GM21576 (cell line): ENCODE data around the gene AKAP10.
A peak's percentile ranks its signal among the peaks of the same experiment; 100 is the strongest.
"Not testable (repeated sequence)": the region's sequence is repeated elsewhere in the genome, so short reads cannot be mapped to it uniquely, and the experiment has no call there.

Experiments used
- ATAC-seq: cut with Tn5 transposase; IDR thresholded peaks from one replicate; pipeline ENCODE4 v1.9.1; 2021; ENCODE audit warnings: mild to moderate bottlenecking, moderate library complexity; ENCODE audit not compliant: unreplicated experiment

AKAP10 gene, protein sequence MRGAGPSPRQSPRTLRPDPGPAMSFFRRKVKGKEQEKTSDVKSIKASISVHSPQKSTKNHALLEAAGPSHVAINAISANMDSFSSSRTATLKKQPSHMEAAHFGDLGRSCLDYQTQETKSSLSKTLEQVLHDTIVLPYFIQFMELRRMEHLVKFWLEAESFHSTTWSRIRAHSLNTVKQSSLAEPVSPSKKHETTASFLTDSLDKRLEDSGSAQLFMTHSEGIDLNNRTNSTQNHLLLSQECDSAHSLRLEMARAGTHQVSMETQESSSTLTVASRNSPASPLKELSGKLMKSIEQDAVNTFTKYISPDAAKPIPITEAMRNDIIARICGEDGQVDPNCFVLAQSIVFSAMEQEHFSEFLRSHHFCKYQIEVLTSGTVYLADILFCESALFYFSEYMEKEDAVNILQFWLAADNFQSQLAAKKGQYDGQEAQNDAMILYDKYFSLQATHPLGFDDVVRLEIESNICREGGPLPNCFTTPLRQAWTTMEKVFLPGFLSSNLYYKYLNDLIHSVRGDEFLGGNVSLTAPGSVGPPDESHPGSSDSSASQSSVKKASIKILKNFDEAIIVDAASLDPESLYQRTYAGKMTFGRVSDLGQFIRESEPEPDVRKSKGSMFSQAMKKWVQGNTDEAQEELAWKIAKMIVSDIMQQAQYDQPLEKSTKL

DNA sequence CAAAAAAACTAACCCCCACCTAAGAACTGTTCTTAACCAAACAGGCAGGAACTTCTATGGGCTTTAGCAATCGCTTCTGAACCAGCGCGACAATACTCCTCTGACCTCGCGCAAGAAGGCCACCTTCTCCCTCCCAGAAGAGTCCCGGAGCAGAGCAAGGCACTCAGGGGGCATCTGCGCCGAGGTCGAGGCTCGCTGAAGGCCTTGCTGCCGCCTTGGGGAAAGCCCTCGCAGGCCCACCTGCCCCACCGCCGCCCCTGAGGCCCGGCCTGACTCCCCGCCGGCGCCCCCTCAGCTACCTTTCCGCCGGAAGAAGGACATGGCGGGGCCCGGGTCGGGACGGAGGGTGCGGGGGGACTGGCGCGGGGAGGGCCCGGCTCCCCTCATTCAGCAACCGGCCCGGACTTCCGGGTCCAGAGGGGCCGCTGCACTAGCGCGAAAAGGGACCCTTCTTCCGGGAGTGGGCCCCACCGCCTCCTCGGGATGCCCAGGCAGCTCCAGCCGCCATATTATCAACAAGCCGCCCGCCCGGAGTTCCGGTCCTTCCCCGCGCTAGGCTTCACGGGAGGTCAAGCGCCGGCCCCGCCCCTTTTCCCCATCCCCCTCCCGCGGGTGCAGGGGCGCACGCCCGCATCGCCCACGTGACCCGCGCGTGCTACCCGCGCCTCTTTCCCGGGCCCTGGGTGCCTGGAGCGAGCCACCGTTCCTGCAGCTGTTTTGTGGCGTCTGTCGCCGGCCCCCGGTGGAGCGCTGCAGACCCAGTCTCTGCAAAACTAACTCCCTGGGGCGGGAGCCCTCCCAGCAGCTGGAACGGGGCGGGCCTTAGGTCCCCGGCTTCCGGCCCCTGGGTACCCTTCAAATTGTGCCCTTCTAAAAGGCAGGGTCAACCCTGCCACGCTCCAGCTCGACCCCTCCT, at the start of gene AKAP10:
TSS of gene AKAP10 (minus strand) at position 536 of the 916 bp plus-strand sequence. CDS start at position 387, 149 bp downstream.
- ATAC-seq: peak; percentile 78

DNA sequence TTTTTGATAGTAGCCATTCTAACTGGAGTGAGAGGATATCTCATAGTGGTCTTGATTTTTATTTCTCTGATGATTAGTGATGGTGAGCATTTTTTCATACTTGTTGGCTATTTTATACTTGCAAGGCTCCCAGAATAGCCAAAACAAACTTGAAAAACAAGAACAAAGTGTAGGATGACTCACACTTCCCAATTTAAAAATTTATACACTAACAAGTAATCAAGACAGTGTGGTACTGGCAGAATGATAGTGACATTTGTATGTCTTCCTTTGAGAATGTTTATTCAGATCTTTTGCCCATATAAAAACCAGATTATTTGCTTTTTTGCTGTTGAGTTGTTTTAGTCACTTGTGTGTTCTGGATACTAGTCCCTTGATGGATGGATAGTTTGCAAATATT, 49.3 kb upstream of the AKAP10 start:
- ATAC-seq: no peak

DNA sequence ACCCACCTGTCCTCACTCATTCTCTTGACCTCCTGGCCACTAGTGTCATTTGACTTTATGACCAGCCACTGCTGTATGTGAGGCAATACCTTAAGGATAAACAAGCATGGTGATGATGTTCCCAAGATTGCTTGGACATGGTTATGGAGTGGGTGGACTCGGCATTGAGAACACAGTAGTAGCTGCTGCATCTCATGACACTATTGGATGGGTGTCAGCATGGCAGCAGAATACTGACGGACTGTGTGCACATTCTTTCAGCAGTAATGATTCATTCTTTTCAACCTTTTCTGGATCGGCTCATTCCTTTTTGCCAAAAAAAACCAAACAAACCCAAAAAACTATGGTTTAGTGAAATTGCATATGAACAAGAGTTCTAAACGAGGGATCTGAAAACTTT, 45.1 kb upstream of the AKAP10 start:
- no peak for ATAC-seq

DNA sequence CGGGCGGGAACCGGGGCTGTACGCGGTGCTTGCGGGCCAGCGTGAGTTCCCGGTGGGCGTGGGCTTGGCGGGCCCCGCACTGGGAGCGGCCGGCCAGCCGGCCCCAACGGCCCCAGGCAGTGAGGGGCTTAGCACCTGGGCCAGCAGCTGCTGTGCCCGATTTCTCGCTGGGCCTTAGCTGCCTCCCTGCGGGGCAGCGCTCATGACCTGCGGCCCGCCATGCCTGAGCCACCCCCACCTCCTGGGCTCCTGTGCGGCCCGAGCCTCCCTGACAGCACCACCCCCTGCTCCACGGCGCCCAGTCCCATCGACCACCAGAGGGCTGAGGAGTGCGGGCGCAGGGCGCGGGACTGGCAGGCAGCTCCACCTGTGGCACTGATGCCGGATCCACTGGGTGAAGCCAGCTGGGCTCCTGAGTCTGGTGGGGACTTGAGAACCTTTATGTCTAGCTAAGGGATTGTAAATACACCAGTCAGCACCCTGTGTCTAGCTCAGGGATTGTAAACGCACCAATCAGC, 38.9 kb upstream of the AKAP10 start:
- ATAC-seq: not testable (repeated sequence)

DNA sequence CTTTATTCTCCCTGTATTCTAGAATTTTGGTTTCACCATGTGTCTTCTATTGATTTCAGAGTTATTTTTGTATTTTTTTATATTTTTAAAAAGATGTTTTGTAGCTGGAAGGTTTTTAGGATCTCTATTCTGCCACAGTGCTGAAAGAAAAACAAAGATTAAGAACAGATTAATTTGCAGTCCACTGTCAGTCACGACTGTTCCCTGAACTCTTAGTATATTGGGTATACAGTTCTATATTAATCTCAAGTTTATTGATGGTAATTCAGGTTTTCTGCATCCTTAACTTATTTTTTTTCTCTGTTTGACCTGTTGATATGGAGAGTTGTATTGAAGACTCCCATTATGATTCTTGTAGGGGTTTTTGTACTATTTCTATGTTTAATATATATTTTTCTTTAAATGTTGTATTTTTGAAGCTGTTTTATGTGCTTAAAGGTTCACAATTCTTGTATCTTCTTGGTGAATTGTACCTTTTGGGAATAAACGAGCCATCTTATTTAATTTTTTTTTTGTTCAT, 34.4 kb upstream of the AKAP10 start:
- no peak for ATAC-seq

DNA sequence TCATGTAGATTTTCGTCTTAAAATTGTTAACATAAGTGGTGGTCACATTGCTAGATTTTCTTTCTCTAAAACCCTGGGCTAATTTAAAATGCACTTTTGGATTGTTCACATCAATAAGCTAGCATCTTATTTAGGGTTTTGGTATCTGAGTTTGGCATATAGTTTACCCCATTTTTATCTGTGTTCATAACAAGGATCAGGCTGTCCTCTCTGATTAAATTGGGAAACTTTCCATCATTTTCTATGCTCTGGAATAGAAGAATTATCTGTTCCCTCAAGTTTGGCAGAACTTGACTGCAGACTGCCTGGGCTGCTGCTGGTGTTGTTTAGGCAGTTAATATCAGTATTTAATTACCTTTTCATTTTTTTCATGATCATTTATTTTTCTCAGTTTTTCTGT, 33.3 kb upstream of the AKAP10 start:
- ATAC-seq: no peak

DNA sequence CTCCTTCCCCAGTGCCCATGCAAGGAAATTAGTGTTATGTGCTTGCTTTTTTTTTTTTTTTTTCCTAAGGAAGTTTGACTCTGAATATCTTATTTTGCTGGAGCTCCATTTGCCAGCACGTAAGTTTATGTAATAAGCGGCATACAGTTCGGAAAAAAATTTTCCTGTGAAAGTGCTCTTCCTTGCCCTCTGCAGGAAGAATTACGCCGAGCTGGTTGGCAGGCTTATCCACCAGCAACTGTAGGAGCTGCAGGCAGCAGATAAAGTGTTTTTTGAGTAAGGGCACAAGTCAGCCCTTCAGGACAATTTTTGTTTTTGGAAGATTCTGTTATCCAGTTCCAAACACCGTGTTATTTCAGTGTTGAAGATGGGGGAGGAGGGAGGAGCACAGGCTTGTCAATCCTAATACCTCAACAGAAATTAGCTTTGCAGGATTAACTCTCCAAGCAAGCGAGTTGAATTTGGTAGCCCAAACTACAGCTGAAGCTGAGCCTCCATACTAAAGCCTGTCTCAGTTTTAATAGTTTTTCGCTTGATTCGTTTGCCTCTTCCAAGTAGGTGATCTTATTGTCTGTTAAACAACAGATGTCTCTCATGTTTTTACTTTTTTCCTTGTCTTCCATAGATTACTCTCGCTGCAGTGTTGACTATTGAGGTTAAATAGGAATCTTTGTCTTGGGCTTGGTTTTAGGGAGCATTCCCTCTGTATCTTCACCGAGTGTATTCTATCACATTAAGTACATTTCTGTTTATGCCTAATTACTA, 32.7 kb upstream of the AKAP10 start:
- no peak for ATAC-seq

DNA sequence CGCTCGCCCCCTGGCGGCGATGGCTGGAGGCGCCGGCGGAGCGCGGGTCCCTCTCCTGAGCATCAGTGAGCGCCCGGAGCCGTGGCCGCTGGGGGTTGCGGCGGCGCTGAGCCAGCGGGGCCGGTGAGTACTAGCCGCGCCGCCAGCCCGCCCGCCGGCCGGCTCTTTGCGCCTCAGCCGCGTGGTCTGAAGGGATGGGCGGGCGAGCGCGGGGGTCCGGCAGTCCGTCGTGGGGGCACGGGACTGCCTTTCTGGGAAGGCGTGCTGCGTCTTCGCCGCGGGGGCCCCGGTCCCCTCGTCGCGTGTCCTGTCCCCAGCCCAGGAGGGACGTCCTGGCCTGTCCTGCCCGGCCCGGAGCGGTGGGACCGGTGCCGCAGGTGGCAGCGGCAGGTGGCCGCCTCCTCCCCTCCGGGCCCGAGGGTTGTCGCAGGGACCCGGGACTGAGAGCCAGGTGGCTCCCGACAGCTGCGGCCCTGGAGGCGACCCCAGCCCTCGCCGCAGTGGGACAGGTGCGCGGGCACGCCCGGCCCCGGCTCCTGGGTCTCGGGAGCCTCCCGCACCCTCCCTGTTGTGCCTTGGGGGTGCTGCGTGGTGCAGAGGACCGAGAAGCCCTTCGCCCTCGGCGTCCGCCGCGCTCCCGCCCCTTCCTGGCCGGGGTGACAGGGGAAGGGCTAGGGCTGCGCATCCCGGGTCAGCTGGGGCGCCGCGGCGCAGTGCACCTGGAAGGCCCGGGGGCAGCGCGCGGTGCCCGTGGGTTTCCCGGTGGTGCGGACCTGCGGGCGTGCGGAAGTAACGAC, 31.9 kb upstream of the AKAP10 start, which contains the start of gene SPECC1:
TSS of gene SPECC1 (plus strand) at position 58 of the 797 bp plus-strand sequence. CDS start 87,293 bp downstream, outside the sequence.
- peak; percentile 82 for ATAC-seq

DNA sequence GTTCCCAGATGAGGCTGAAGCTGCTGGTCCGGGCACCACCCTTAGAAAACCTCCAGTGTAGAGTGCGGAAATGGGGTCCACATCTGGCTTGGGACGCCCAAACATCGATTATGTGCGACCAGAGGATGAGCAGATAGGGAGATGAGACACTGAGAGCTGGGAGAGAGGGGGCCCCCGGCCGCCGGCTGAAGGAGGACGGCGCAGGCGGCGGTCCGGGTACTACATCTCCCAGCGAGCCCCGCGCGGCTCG, 31.3 kb upstream of the AKAP10 start:
- ATAC-seq: no peak

DNA sequence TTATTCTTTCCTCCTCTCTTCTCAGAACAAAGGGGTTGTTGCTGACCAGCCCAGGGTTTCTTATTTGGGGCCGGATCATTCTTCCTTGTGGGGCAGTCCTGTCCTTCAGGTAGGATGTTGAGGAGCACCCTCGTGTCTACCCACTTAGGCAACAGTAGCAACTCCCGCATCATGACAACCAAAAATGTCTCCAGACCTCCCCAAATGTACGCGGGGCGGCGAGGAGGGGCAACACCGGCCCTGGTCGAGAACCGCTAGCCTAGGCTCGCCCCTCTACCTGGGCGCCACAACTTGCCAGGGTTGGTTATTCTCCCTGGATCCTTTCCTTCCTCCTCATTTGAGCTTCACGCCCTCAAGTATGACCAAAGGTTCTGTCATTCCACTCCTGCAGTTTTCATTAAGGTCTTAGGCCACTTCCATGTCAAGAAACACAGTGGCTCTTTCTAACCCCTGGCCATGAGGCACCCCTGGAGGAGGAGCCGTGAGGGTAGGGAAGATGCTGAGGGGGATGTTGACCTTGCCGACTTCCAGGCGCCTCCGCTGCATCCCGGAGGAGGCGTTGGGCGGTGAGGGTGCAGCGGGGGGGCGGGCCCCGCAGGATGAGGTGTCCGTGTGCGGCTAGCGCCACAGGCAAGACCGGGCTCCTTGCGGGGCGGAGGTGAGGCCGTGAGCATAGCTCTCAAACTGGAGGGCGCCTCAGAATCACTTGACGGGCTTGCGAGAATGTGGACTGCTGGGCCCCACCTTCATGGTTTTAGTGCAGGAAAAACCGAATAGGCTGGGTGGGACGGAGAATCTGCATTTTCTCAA, 30.8 kb upstream of the AKAP10 start:
- peak; percentile 10 for ATAC-seq

DNA sequence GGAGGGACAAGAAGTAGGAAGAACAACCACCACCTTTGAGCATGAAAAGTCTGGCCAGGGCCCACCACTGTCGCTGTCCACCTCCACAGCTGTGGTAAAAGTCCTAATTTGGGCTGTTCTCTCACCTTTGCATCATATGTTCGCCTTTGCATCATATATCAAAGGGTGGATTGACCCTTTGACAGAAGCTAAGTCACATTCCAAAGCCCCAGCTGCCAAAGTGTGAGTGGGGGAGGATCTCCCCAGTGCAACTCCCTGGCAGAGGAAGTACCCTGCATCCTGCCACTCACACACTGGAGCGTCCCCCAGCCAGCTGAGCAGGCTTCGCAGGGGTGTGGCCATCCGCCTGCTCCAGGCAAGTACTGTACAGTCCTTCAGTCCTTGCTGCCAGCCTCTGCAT, 18.9 kb upstream of the AKAP10 start:
- no peak for ATAC-seq

DNA sequence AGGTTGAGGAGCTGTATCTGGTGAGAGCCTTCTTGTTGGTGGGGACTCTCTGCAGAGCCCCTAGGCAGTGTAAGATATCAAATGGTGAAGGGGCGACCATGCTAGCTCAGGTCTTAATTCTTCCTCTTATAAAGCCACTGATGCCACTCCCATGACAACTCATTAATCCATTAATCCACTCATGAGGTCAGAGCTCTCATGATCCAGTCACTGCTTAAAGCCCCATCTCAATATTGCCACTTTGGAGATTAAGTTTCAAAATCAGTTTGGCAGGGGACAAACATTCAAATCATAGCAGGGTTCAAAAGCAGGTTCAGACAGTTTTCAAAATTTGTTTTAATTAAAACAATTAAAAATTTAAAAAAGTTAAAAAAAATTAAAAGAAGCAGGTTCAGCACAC, 18.5 kb upstream of the AKAP10 start:
- ATAC-seq: no peak

DNA sequence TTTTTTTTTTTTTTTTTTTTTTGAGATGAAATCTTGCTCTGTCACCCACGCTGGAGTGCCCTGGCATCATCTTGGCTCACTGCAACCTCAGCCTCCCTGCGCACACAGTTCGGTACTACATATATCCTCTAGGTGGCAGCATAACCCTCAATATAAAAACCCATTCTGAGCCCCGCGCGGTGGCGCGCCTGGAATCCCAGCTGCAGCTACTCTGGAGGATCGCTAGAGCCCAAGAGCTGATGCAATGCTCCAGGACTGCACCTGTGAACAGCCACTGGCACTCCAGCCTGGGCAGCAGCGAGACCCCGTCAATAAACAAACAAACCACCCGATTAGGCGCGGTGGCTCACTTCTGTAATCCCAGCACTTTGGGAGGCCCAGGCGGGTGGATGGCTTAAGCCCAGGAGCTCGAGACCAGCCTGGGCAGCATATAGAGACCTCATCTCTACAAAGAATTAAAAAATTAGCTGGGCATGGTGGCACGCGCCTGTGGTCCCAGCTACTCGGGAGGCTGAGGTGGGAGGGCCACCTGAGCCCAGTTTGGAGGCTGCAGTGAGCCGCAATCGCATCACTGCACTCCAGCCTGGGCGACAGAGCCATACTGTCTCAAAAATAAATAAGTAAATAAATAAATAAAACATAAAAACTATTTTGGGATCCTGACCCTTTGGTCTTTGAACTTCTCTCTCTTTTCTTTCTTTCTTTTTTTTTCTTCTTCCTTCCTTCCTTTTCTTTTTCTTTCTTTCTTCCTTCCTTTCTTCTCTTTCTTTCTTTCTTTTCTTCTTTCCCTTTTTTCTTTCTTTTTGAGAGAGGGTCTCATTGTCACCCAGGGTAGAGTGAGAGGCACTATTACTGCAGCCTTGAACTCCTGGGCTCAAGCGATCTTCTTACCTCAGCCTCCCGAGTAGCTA, 15.4 kb upstream of the AKAP10 start:
- ATAC-seq: peak; percentile 86

DNA sequence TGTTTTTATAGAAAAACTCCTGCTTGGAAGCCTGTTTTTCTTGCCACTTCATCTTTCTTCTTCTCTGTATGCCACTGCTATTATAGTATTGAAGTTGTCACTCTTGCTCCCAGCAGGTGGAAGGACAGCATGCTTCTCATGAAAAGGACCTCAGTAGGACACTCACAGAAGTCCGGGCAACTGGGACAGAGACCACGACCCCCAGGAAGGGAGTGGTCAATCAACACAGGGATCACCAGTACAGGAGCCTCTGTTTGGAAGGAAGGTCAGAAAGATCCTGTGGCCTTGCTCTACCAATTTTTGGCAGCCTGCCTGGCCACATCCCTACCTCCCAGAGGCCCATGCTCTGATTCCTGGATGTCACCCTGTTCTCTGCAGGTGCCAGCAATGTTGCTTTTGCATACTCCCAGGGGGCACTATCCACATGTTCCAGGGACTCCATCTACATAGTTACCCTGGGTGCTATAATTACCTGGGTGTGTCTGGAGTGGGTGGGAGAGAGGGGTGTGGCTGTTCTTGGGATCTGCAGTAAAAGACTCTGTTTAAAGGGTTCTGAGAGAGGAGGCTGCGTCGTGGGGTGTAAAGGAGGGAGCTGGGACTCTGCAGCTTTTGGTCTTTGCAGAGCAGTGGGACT, 13.7 kb upstream of the AKAP10 start:
- ATAC-seq: no peak

DNA sequence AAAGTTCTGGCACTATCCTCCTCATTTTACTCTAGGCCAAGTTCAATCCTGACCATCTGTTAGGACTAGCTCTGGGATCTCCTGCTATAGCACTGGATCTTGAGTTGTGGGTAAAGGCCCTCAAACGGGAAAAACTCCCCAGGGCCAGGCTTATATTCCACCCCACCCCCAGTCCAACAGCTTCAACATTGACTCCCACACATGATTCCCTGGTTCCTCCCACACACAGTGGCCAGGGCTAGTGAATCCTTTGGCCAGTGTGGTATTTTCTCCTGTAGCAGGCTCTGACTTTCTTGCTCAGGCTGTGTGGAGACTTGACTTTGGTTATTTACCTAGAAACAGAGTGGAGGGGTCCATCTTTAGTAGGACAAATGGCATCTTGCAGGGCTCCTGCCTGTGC, 10.3 kb upstream of the AKAP10 start:
- no peak for ATAC-seq

DNA sequence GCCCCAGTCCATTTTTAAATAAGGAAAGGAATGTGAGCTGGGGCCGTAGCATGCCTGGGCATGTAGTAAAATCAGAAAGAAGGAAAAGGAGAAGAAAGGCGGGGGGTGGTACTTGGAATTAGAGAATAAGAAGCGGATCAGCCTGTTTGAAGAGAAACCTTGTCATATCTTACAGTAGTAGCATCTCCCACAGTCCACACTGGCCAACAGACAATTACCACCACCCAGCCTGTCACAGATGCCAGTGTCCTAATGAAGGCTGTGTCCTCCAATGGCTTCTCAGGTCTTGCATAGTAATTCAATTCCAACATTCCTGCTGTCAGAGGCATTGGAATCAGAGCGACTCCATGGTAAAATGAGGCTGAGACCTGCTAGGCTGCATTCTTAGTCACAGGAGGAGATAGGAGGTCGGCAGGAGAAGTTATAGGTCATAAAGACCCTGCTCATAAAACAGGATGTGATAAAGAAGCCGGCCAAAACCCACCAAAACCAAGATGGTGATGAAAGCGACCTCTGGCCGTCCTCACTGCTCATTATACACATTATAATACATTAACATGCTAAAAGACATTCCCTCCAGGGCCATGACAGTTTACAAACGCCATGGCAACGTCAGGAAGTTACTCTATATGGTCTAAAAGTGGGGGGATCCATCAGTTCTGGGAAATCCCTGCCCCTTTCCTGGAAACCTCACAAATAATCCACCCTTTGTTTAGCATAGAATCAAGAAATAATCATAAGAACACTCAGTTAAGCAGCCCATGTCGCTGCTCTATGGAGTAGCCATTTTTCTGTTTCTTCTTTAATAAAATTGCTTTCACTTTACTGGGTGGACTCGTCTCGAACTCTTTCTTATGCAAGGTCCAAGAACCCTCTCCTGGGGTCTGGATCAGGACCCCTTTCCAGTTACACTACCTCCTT, 9.6 kb upstream of the AKAP10 start:
- no peak for ATAC-seq
